WTC11 (cell line): ENCODE results near the gene SNIP1. TPM values are rescaled to one million over a fixed set of nuclear protein-coding genes. Genes with fewer than 3 reads are reported as not detected.
A peak's percentile ranks its signal among the peaks of the same experiment; 100 is the strongest.

ENCODE experiments used
- ATAC-seq: fragments of 200-7000 bp; cut with Tn5 transposase; 2 replicates; pipeline ENCODE4 v1.10.0; 2021; ENCODE audit warnings: mild to moderate bottlenecking, moderate library complexity
- CTCF ChIA-PET: fragments of 300-600 bp; sonication (Branson Sonifier 250); formaldehyde crosslinking; loops from one replicate; lab custom pipeline; 2021; ENCODE audit warnings: antibody characterized with exemption; lab: Charles Lee
- POLR2A ChIA-PET: fragments of 350-600 bp; sonication (Branson Sonifier 250); formaldehyde crosslinking; loops from one replicate; lab custom pipeline; 2021; ENCODE audit warnings: antibody characterized with exemption; lab: Charles Lee
- DNase-seq: peaks from one replicate; pipeline ENCODE4 v3.0.0; 2021; ENCODE audit warnings: low spot score
- H3K27ac Mint-ChIP-seq: 2 replicates; pipeline ENCODE4 v1.8.0; 2021; ENCODE audit warnings: mixed read lengths
- H3K27me3 Mint-ChIP-seq: 2 replicates; pipeline ENCODE4 v1.8.0; 2021; ENCODE audit warnings: low read depth, mild to moderate bottlenecking, moderate library complexity, mixed read lengths
- H3K36me3 Mint-ChIP-seq: 2 replicates; pipeline ENCODE4 v1.8.0; 2021; ENCODE audit warnings: mixed read lengths
- H3K4me1 Mint-ChIP-seq: 2 replicates; pipeline ENCODE4 v1.8.0; 2022; ENCODE audit warnings: mixed read lengths
- H3K4me3 Mint-ChIP-seq: 2 replicates; pipeline ENCODE4 v1.8.0; 2021; ENCODE audit warnings: mild to moderate bottlenecking, moderate library complexity, mixed read lengths
- H3K9me3 Mint-ChIP-seq: 2 replicates; pipeline ENCODE4 v1.8.0; 2021; ENCODE audit warnings: mixed read lengths
- AR ChIP-seq: fragments of 250-450 bp; sonication (Bioruptor Pico); IDR thresholded peaks from 2 replicates; pipeline ENCODE4 v1.9.0; 2021; ENCODE audit warnings: mild to moderate bottlenecking
- CTCF ChIP-seq: fragments of 200-600 bp; IDR thresholded peaks from 2 replicates; pipeline ENCODE4 v1.8.0; 2022; ENCODE audit warnings: antibody characterized with exemption
- E2F4 ChIP-seq: sonication (generic); formaldehyde crosslinking; IDR thresholded peaks from 2 replicates; pipeline ENCODE4 v1.8.1; 2022; ENCODE audit warnings: low read depth, mild to moderate bottlenecking, moderate library complexity, missing genetic modification reagents, borderline replicate concordance
- E2F5 ChIP-seq: sonication (generic); formaldehyde crosslinking; IDR thresholded peaks from 2 replicates; pipeline ENCODE4 v1.8.1; 2022; ENCODE audit warnings: mild to moderate bottlenecking, moderate library complexity, missing genetic modification reagents
- ERG ChIP-seq: fragments of 250-450 bp; sonication (Bioruptor Pico); IDR thresholded peaks from 2 replicates; pipeline ENCODE4 v1.8.0; 2021; ENCODE audit warnings: mild to moderate bottlenecking
- GRHL2 ChIP-seq: fragments of 250-450 bp; sonication (Bioruptor Pico); IDR thresholded peaks from 2 replicates; pipeline ENCODE4 v1.8.0; 2022; ENCODE audit warnings: mild to moderate bottlenecking, moderate library complexity; ENCODE audit not compliant: insufficient replicate concordance, severe bottlenecking
- MAX ChIP-seq: sonication (generic); formaldehyde crosslinking; IDR thresholded peaks from 2 replicates; pipeline ENCODE4 v1.8.0; 2022; ENCODE audit warnings: mild to moderate bottlenecking, missing genetic modification reagents
- NR1H2 ChIP-seq: sonication (generic); formaldehyde crosslinking; IDR thresholded peaks from 2 replicates; pipeline ENCODE4 v1.9.0; 2021; ENCODE audit warnings: mild to moderate bottlenecking, moderate library complexity, missing genetic modification reagents
- PRDM15 ChIP-seq: sonication (generic); formaldehyde crosslinking; IDR thresholded peaks from 2 replicates; pipeline ENCODE4 v1.8.0; 2022; ENCODE audit warnings: missing genetic modification reagents
- PREB ChIP-seq: sonication (generic); formaldehyde crosslinking; IDR thresholded peaks from 2 replicates; pipeline ENCODE4 v1.8.1; 2022; ENCODE audit warnings: mild to moderate bottlenecking, missing genetic modification reagents, moderate library complexity, borderline replicate concordance
- RORB ChIP-seq: fragments of 250-450 bp; sonication (Bioruptor Pico); IDR thresholded peaks from 2 replicates; pipeline ENCODE4 v1.9.0; 2021; ENCODE audit warnings: mild to moderate bottlenecking
- SMAD4 ChIP-seq: sonication (generic); formaldehyde crosslinking; IDR thresholded peaks from 2 replicates; pipeline ENCODE4 v1.8.0; 2022; ENCODE audit warnings: mild to moderate bottlenecking, missing genetic modification reagents
- STAT6 ChIP-seq: sonication (generic); formaldehyde crosslinking; conservative IDR thresholded peaks from 2 replicates; pipeline ENCODE4 v1.8.1; 2023; ENCODE audit warnings: mild to moderate bottlenecking, low read depth, missing genetic modification reagents, moderate library complexity
- ZNF317 ChIP-seq: sonication (generic); formaldehyde crosslinking; IDR thresholded peaks from 2 replicates; pipeline ENCODE4 v1.8.1; 2023; ENCODE audit warnings: low read depth, mild to moderate bottlenecking, moderate library complexity, missing genetic modification reagents, borderline replicate concordance
- ZNF512 ChIP-seq: sonication (generic); formaldehyde crosslinking; IDR thresholded peaks from 2 replicates; pipeline ENCODE4 v1.8.1; 2022; ENCODE audit warnings: missing genetic modification reagents, borderline replicate concordance
- total RNA-seq: library from RNA; stranded (reverse); gene quantifications from 3 replicates; pipeline ENCODE4 v1.2.3, GENCODE V29; 2021

SNIP1 gene
- total RNA-seq, 1 experiment from 2014 or later = 18.3 TPM

GRCh38 chr1:37558411-37558810 lies 4.3 kb upstream of the SNIP1 start (continued):
- TF ChIP-seq AR (CRISPR knock-in tag) (no peak), GRHL2 (CRISPR knock-in tag) (no peak)
- TF ChIP-seq, all 79 proteins: peak for 0

GRCh38 chr1:37557402-37557801 lies 3.3 kb upstream of the SNIP1 start:
- POLR2A ChIA-PET = interaction anchor here (0.6 kb wide), 1 partner anchor 62 kb away, joined by 5 read pairs; no protein-coding TSS in a partner anchor
- peaks cover 27% of the 10 kb centered on the region for H3K4me1 Mint-ChIP-seq
- ATAC-seq = no peak
- no peaks in the 10 kb centered on the region; the same call in 1 of the 2 replicates for H3K27me3 Mint-ChIP-seq
- H3K9me3 Mint-ChIP-seq = peaks cover 9% of the 10 kb centered on the region; the same call in 1 of the 2 replicates
- H3K4me3 Mint-ChIP-seq = peak overlapping the region; percentile 85
- H3K36me3 Mint-ChIP-seq = peaks cover 2% of the 10 kb centered on the region; the same call in 1 of the 2 replicates
- no peak for DNase-seq
- CTCF ChIA-PET = interaction anchor here (0.9 to 1.8 kb wide), 5 partner anchors 45 to 302 kb away, joined by 3 to 7 read pairs (median 3); partner anchors contain the start of gene CDCA8
- no peak overlapping the region for H3K27ac Mint-ChIP-seq
- TF ChIP-seq NR1H2 (CRISPR knock-in tag) (no peak), STAT6 (no peak), ZNF317 (CRISPR knock-in tag) (no peak), E2F5 (CRISPR knock-in tag) (no peak), E2F4 (CRISPR knock-in tag) (no peak), SMAD4 (CRISPR knock-in tag) (no peak), ZNF512 (CRISPR knock-in tag) (no peak), PREB (CRISPR knock-in tag) (no peak), RORB (no peak), MAX (CRISPR knock-in tag) (no peak), CTCF (no peak), ERG (CRISPR knock-in tag) (no peak), PRDM15 (CRISPR knock-in tag) (no peak)
